KOPT-K1 (cell line): ENCODE results near the gene BANF1.
"Not testable (repeated sequence)": the region's sequence is repeated elsewhere in the genome, so short reads cannot be mapped to it uniquely, and the experiment has no call there.

Source experiments
- H3K27ac ChIP-seq: fragments of 200-600 bp; sonication (generic); 2 replicates; pipeline ENCODE4 v1.5.1; 2016; ENCODE audit warnings: antibody characterized with exemption, mild to moderate bottlenecking, low read depth, low read length; ENCODE audit not compliant: poor library complexity, severe bottlenecking
- H3K36me3 ChIP-seq: fragments of 200-600 bp; sonication (generic); 2 replicates; pipeline ENCODE4 v1.5.1; 2017; ENCODE audit warnings: antibody characterized with exemption, mild to moderate bottlenecking, low read length, moderate library complexity; ENCODE audit not compliant: insufficient read depth
- H3K9me3 ChIP-seq: fragments of 200-600 bp; sonication (generic); 2 replicates; pipeline ENCODE4 v1.5.1; 2017; ENCODE audit warnings: antibody characterized with exemption, low read length, mild to moderate bottlenecking; ENCODE audit not compliant: insufficient read depth, poor library complexity, severe bottlenecking

Gene BANF1

GRCh38 chr11:66012946-66013761 lies 10.9 kb downstream of the BANF1 start:
- Histone ChIP-seq H3K36me3 (no peaks in the 10 kb centered on the region), H3K9me3 (no peaks in the 10 kb centered on the region), H3K27ac (no peak overlapping the region)

GRCh38 chr11:66013762-66014100 lies 11.4 kb downstream of the BANF1 start:
- H3K9me3 ChIP-seq: no peaks in the 10 kb centered on the region
- H3K27ac ChIP-seq: no peak overlapping the region
- no peaks in the 10 kb centered on the region for H3K36me3 ChIP-seq

DNA sequence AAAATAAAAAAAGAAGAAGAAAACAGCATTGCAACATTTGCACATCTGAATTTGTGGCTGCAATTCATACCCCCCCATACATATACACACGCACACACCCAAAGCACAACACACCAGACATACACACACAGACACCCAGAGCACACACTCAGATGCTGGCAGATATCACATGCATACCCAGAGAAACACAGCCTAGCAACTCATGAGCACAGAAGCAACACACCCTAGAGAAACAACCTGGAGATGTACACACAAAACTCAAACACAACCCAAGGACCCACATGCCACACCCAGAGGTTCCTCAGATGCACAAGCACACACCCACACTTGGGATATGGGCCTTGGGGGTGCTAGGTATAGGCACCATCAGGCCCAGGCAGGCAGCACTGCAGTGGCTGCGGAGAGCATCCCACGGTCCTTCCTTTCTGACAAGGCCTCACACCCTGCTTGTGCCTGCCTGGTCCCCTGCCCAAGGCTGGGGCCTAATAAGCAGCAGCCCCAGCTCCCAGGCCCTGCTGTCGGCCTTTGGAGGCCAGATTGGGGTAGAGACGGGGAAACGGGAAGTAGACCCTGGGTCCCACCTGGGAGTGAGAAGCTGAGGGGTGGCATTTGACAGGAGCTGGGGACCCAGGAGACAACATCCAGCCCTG lies 12.6 kb downstream of the BANF1 start:
- H3K36me3 ChIP-seq: no peaks in the 10 kb centered on the region
- no peaks in the 10 kb centered on the region for H3K9me3 ChIP-seq
- H3K27ac ChIP-seq: no peak overlapping the region

DNA sequence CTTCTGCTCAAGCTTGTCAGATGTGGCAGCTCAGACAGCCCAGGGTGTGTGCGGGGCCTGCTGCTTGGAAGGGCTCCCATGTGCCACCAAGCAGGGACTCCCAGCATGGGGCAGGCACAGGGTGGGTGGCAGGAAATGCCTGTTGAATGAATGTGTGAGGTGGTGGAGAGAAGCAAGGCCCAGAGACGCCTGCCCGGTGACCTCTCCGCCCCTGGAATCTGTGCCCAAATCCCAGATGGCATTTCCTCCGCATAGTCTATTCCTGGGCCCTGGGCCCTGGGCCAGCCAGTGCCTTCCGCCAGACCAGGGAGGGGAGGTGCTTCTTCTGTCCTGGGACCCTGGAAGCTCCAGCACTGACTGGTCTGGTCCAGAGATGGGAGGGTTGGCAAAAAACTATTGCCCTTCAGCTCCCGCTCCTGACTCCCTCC lies 13.2 kb downstream of the BANF1 start:
- H3K27ac ChIP-seq: no peak overlapping the region

DNA sequence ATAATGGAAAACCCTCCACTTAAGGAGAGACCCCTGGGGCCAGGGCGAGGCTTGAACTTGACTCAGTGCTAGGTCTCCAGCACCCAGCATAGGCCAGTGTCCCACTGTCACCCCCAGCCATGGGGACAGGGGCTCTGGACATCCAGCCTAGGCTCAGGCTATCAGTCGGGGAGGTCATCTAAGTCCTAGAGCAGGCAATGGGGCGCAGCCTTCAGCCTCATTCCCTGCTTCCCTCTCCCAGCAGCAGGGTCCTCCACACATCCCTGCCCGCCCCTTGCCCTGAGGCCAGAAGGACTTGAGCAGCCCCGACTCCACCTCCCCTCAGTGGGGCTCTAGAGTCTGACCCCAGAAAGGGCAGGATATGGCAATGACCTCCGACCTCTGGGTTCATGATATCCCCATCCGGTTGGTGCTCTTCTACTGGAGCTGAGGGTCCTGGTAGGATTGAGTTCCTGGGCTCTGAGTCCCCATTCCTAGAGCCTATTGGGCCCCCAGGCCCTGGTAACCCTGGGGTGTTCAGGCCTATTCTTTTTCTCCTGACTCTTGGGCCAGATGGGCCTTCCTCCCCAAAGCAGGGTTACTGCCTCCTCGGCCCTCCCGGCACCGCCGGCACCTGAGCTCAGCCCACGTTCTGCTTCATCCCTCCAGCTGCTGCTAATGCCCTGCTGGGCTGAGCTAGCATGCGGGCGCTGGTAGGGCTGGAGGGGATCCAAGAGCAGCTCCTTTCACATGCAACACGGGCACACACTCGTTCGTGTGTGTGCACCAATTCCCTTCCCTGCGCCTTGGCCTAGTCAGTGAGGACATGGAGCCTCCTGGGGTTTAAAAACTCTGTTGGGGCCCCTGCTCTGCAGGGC lies 13.9 kb downstream of the BANF1 start:
- no peaks in the 10 kb centered on the region for H3K9me3 ChIP-seq
- H3K36me3 ChIP-seq: no peaks in the 10 kb centered on the region
- no peak overlapping the region for H3K27ac ChIP-seq

More for the DNA sequence above, 13.2 kb downstream of the BANF1 start:
- Histone ChIP-seq H3K36me3 (no peaks in the 10 kb centered on the region), H3K9me3 (no peaks in the 10 kb centered on the region)

GRCh38 chr11:66016793-66017177 lies 14.5 kb downstream of the BANF1 start:
- Histone ChIP-seq H3K27ac (no peak overlapping the region), H3K36me3 (no peaks in the 10 kb centered on the region), H3K9me3 (no peaks in the 10 kb centered on the region)

GRCh38 chr11:66017321-66017720 lies 15.0 kb downstream of the BANF1 start:
- no peak overlapping the region for H3K27ac ChIP-seq
- H3K9me3 ChIP-seq: no peaks in the 10 kb centered on the region
- no peaks in the 10 kb centered on the region for H3K36me3 ChIP-seq

DNA sequence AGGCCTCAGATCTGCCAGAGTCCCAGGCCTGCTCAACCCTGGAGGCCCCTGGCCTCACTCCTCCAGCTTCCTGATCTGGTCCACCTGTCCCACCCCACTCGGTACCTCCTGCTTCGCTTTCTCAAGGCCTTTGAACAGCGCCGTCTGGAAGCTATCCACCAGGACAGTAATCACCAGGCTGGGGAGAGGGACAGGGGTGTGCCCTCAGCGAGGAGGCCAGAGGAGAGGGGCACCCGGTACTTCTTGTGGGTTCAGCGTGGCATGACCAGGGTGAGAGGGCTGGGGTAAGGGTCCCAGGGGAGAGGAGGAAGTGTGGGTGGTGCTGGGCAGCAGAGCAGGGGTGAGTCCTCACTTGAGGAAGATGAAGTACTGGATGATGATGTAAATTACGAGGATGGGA lies 17.9 kb downstream of the BANF1 start:
- Histone ChIP-seq H3K27ac (no peak overlapping the region), H3K36me3 (no peaks in the 10 kb centered on the region), H3K9me3 (no peaks in the 10 kb centered on the region)

DNA sequence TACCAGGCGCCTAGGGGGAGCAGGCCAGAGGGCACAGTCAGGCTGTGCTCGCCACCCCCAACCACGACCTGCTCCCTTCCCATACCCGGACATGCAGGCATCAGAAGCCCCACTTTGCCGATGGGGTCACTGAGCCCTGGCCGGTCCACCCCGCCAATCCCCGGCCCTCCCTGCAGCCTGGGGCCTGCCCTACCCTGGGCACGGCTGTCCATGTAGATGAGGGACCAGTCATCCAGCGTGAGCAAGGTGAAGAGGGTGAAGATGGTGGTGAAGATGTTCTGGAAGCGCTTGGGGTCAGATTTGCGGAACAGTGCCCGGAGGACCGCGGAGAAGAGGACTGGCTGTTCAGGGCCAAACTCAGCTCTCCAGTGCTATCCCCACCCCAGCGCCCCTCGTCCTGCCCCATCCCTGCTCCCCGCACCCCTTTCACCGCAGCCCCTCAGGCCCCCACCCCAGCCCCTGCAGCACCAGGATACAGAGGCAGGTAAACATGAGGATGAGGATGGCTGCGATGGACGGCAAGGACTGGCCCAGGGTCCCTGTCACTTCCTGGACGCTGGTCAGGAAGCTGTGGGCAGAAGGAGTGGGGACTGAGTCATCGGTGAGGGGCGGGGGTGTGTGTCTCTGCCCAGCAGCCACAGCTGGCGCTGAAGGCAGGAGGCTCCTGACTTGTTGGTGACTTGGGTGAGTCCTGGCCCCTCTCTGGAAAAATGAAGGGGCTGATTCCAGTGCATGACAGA lies 18.5 kb downstream of the BANF1 start:
- Histone ChIP-seq H3K27ac (no peak overlapping the region), H3K9me3 (no peaks in the 10 kb centered on the region), H3K36me3 (no peaks in the 10 kb centered on the region)

DNA sequence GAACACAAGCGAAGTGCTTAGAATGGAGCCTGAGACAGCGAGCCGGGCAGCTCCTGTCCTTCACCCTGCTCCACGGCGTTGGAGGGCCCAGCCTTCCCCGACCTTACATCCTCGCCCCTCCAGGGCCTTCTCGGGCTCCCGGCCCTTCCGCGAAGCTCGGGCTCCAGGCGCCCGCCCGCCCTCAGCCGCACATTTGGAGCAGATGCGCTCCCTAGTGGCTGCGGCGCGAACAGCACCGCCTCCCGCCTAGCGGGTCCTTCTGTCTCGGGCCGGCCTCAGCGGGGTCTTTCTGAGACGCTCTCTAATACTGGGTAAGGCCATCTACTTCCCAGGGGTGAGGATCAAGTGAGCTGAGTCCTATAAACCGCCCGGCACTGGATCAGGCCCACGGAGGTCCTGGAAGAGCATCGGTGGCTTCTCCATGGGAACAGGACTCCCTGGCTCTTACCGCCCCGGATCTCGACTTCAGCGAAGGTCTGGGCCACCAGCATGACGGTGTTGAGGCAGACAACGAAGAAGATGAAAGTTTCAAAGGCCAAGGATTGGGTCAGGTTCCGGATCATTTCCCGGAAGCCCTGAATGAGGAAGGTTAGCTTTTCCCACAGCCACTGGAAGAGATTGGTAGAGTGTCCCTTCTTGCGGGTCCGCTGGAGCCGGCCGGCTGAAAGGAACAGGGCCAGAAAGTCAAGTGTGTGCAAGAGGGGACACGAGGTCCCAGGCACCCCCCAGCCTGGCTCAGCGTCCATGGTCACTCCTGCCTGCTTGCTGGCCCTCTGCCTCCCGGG lies 20.3 kb downstream of the BANF1 start:
- Histone ChIP-seq H3K36me3 (no peaks in the 10 kb centered on the region), H3K9me3 (no peaks in the 10 kb centered on the region), H3K27ac (no peak overlapping the region)

DNA sequence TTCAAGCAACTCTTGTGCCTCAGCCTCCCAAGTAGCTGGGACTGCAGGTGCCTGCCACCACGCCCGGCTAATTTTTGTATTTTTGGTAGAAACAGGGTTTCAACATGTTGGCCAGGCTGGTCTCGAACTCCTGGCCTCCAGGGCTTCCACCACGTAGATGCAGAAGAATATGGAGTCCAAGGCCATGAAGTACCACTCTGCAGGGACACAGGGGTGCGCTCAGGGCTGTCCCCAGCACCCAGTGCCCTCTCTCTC lies 20.8 kb downstream of the BANF1 start:
- H3K9me3 ChIP-seq, H3K27ac ChIP-seq, H3K36me3 ChIP-seq: not testable (repeated sequence)

- no peak within 1 kb of the TSS for H3K27ac ChIP-seq
- no peaks in the 10 kb centered on the region for H3K9me3 ChIP-seq
- no peaks in the 10 kb centered on the region for H3K36me3 ChIP-seq
These were observed 23.8 kb downstream of the BANF1 start, which contains the start of gene CATSPER1 for GRCh38 chr11:66026017-66026529. Gene CATSPER1 (minus strand): TSS chr11:66026479. CDS start chr11:66026379, 100 bp downstream.

- Histone ChIP-seq H3K27ac (no peak overlapping the region), H3K9me3 (no peaks in the 10 kb centered on the region), H3K36me3 (no peaks in the 10 kb centered on the region)
These were observed 30.8 kb downstream of the BANF1 start for GRCh38 chr11:66032957-66033735.
